ENCODE results near the gene ATP11A. TPM values are rescaled to one million over a fixed set of nuclear protein-coding genes. Genes with fewer than 3 reads are reported as not detected.
"Not testable (repeated sequence)": the region's sequence is repeated elsewhere in the genome, so short reads cannot be mapped to it uniquely, and the experiment has no call there.

Gene ATP11A
- total and polyA plus RNA-seq, 10 of the 15 experiments (the other 5 are each of a cell fraction or from before 2014, with no cell fraction given) = 1.4 to 69.6 (median 14.4) TPM

DNA sequence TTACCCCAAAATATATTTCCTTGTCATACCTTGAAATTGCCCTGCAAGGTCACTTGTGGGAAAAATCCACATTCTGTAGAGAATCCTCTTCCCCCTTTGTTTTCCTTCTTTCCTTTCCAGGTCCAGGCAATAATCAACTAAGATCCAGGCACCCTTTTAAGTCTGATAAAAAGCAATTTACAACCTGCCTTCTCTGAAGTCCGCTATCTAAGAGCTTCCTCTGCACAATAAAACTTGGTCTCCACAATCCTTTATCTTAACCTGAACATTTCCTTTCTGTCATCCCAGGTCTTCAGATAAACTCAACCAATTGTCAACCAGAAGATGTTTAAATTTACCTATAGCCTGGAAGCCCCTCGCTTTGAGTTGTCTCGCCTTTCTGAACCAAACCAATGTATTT is 19.5 kb downstream of the ATP11A start:
- DNase-seq (ENCODE audit: low read depth, low spot score); H3K4me3 ChIP-seq; intact Hi-C loops (cut with micrococcal nuclease; ENCODE audit: unreplicated experiment); CTCF ChIA-PET; H3K36me3 ChIP-seq (ENCODE audit: control insufficient read depth in 2 of 2, insufficient read depth in 2 of 2, low read length in 1 of 2); H2AFZ ChIP-seq (ENCODE audit: control insufficient read depth, low read depth, low read length); in situ Hi-C loops (cut with MboI); H3K9me3 ChIP-seq (replicated peaks; ENCODE audit: control insufficient read depth, insufficient read depth, low read length); H3K9ac ChIP-seq (ENCODE audit: control insufficient read depth, insufficient read depth, low read length); H3K4me1 ChIP-seq (ENCODE audit: control insufficient read depth, insufficient read depth, low read length); ATAC-seq; RAD21 ChIA-PET (ENCODE audit: unreplicated experiment); SMC1A ChIA-PET (ENCODE audit: uncharacterized antibody, unreplicated experiment); POLR2A ChIA-PET; H4K20me1 ChIP-seq (ENCODE audit: control insufficient read depth, insufficient read depth); BruUV-seq (replicated peaks); H3K27me3 ChIP-seq (replicated peaks in 1 of 2; ENCODE audit: control insufficient read depth in 2 of 2, insufficient read depth in 2 of 2, low read length in 1 of 2); H3K4me2 ChIP-seq (ENCODE audit: control insufficient read depth, insufficient read depth); H3K79me2 ChIP-seq (ENCODE audit: control insufficient read depth, insufficient read depth, low read length); H3K27ac ChIP-seq (ENCODE audit: control insufficient read depth, insufficient read depth); FAIRE-seq: not testable (repeated sequence)
- WGBS (ENCODE audit: insufficient coverage, insufficient replicate concordance, low lambda C conversion rate, missing lambda C conversion rate) = 98% methylated on average over 3 of the region's 3 CpGs

DNA sequence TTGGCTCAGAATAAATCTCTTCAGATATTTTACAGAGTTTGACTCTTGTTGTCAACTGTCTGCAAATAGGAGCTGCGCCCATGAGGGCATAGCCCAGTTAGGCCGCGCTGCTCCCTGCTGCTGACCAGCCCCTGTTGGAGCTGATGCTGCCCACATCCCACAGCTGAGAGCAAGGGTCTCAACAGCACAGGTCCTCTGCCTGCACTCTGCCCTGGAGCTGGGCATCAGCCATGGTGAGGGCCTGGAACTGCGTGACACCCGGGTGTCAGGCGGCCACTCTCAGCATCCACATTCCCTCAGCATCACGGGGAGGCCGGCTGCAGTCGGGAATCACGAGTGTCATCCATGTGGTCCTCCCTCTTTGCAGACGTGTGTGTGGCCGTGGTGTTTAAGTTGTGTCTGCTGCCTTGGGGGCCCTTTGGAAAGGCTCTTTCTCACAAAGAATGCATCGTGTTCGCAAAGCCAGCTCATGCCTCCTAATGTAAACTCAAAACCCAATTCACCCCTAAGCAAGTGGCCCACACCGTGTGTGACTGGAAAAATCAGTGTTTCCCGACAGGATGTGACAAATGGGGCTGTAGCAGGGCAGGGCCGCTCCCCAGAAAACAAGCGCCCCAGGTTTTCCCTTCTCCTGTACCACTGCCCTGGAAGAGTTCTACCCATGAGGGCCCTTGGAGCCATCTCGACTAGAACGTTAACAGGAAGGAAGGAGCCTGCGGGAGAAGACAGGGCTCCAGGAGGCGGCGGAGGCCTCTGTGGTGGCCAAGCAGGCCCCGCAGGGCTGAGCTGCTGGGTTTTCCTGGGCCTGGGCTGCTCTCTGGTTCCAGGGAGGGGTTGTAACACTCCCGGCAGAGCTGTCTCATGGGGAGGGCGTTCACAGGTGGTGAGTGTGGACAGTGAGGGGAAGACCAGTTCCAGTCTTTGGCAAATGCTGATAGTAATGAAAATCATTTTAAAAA is 20.3 kb downstream of the ATP11A start:
- 92% methylated on average over 26 of the region's 26 CpGs for WGBS (ENCODE audit: insufficient coverage, insufficient replicate concordance, low lambda C conversion rate, missing lambda C conversion rate)
- no TSS peak for BruUV-seq (replicated peaks)

More for the DNA sequence above, 20.3 kb downstream of the ATP11A start:
- no peak overlapping the region for H3K9ac ChIP-seq (ENCODE audit: control insufficient read depth, insufficient read depth, low read length)
- no peaks in the 10 kb centered on the region; the same call in 2 of the 3 replicates for H3K9me3 ChIP-seq (replicated peaks; ENCODE audit: control insufficient read depth, insufficient read depth, low read length)
- ChIA-PET RAD21 (ENCODE audit: unreplicated experiment) (interaction anchor here (0.6 kb wide), 1 partner anchor 14 kb away, joined by 3 read pairs; no protein-coding TSS in a partner anchor), SMC1A (ENCODE audit: uncharacterized antibody, unreplicated experiment) (no interaction called here), CTCF (no interaction called here), POLR2A (no interaction called here)
- no peak for FAIRE-seq
- in situ Hi-C loops (cut with MboI) = no loop called here
- H4K20me1 ChIP-seq (ENCODE audit: control insufficient read depth, insufficient read depth) = no peaks in the 10 kb centered on the region; the same call in 1 of the 2 replicates
- no peaks in the 10 kb centered on the region; a peak in 1 of 4 replicates for H3K36me3 ChIP-seq (ENCODE audit: control insufficient read depth in 2 of 2, insufficient read depth in 2 of 2, low read length in 1 of 2)
- H2AFZ ChIP-seq (ENCODE audit: control insufficient read depth, low read depth, low read length) = no peak overlapping the region
- no peak for DNase-seq (ENCODE audit: low read depth, low spot score)
- H3K27ac ChIP-seq (ENCODE audit: control insufficient read depth, insufficient read depth) = no peak overlapping the region
- no peak overlapping the region for H3K4me2 ChIP-seq (ENCODE audit: control insufficient read depth, insufficient read depth)
- TF ChIP-seq ZNF622 (IDR thresholded peaks at IDR 0.05) (no peak), SMARCA5 (IDR thresholded peaks at IDR 0.05) (no peak), SMC3 (IDR thresholded peaks at IDR 0.05; ENCODE audit: borderline replicate concordance, low read length) (no peak), DPF2 (IDR thresholded peaks at IDR 0.05) (no peak), SMAD1 (IDR thresholded peaks at IDR 0.05; ENCODE audit: low read depth, partially characterized antibody) (no peak), CBFB (IDR thresholded peaks at IDR 0.05; ENCODE audit: low read depth) (no peak)
- TF ChIP-seq, protein P1, sequence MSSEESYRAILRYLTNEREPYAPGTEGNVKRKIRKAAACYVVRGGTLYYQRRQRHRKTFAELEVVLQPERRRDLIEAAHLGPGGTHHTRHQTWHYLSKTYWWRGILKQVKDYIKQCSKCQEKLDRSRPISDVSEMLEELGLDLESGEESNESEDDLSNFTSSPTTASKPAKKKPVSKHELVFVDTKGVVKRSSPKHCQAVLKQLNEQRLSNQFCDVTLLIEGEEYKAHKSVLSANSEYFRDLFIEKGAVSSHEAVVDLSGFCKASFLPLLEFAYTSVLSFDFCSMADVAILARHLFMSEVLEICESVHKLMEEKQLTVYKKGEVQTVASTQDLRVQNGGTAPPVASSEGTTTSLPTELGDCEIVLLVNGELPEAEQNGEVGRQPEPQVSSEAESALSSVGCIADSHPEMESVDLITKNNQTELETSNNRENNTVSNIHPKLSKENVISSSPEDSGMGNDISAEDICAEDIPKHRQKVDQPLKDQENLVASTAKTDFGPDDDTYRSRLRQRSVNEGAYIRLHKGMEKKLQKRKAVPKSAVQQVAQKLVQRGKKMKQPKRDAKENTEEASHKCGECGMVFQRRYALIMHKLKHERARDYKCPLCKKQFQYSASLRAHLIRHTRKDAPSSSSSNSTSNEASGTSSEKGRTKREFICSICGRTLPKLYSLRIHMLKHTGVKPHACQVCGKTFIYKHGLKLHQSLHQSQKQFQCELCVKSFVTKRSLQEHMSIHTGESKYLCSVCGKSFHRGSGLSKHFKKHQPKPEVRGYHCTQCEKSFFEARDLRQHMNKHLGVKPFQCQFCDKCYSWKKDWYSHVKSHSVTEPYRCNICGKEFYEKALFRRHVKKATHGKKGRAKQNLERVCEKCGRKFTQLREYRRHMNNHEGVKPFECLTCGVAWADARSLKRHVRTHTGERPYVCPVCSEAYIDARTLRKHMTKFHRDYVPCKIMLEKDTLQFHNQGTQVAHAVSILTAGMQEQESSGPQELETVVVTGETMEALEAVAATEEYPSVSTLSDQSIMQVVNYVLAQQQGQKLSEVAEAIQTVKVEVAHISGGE (CRISPR knock-in tag; IDR thresholded peaks at IDR 0.05) = no peak
- TF ChIP-seq, protein P2, sequence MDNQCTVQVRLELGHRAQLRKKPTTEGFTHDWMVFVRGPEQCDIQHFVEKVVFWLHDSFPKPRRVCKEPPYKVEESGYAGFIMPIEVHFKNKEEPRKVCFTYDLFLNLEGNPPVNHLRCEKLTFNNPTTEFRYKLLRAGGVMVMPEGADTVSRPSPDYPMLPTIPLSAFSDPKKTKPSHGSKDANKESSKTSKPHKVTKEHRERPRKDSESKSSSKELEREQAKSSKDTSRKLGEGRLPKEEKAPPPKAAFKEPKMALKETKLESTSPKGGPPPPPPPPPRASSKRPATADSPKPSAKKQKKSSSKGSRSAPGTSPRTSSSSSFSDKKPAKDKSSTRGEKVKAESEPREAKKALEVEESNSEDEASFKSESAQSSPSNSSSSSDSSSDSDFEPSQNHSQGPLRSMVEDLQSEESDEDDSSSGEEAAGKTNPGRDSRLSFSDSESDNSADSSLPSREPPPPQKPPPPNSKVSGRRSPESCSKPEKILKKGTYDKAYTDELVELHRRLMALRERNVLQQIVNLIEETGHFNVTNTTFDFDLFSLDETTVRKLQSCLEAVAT (IDR thresholded peaks at IDR 0.05) = no peak
- no peaks in the 10 kb centered on the region for H3K27me3 ChIP-seq (replicated peaks in 1 of 2; ENCODE audit: control insufficient read depth in 2 of 2, insufficient read depth in 2 of 2, low read length in 1 of 2)
- no peak overlapping the region for H3K4me3 ChIP-seq
- H3K4me1 ChIP-seq (ENCODE audit: control insufficient read depth, insufficient read depth, low read length) = peaks cover 9% of the 10 kb centered on the region
- peaks cover 5% of the 10 kb centered on the region for H3K79me2 ChIP-seq (ENCODE audit: control insufficient read depth, insufficient read depth, low read length)
- intact Hi-C loops (cut with micrococcal nuclease; ENCODE audit: unreplicated experiment) = no loop called here
- ATAC-seq = no peak

All from GM12878 (cell line).